Fibroblast of pulmonary artery (primary cell): ENCODE measurements around the gene MATN3.

Experiments used
- DNase-seq: peaks from one replicate; pipeline ENCODE4 v3.0.0-alpha.2; 2010; ENCODE audit warnings: low read depth
- H3K4me3 ChIP-seq: replicated peaks from 2 replicates; pipeline ENCODE4 v1.5.1; 2011; ENCODE audit warnings: low read depth, mild to moderate bottlenecking, control low read depth, low read length, moderate library complexity
- CTCF ChIP-seq: IDR thresholded peaks from 2 replicates; pipeline ENCODE4 v1.5.1; 2011; ENCODE audit warnings: mild to moderate bottlenecking, control low read depth, low read length, inconsistent platforms; ENCODE audit errors: missing control alignments

The MATN3 gene

GRCh38 chr2:20027260-20027677, 14.8 kb upstream of the MATN3 start:
- DNase-seq = no peak
- TF ChIP-seq CTCF = no peak
- H3K4me3 ChIP-seq = no peak overlapping the region

- no peak for TF ChIP-seq CTCF
- DNase-seq = peak; percentile 8
- H3K4me3 ChIP-seq = no peak overlapping the region
These were observed 12.8 kb upstream of the MATN3 start for GRCh38 chr2:20025065-20025786.

GRCh38 chr2:20023688-20024087, 11.2 kb upstream of the MATN3 start:
- no peak for DNase-seq
- no peak for TF ChIP-seq CTCF
- H3K4me3 ChIP-seq = no peak overlapping the region

- no peak for TF ChIP-seq CTCF
- peak; percentile 6 for DNase-seq
- no peak overlapping the region for H3K4me3 ChIP-seq
These were observed 9.0 kb upstream of the MATN3 start for GRCh38 chr2:20021405-20022009.

- H3K4me3 ChIP-seq = no peak overlapping the region
- no peak for DNase-seq
- no peak for TF ChIP-seq CTCF
These were observed 7.3 kb upstream of the MATN3 start for GRCh38 chr2:20019747-20020146.

GRCh38 chr2:20018601-20019152, 6.2 kb upstream of the MATN3 start:
- TF ChIP-seq CTCF = no peak
- DNase-seq = no peak
- no peak overlapping the region for H3K4me3 ChIP-seq

- TF ChIP-seq CTCF = no peak
- no peak for DNase-seq
- H3K4me3 ChIP-seq = no peak overlapping the region
These were observed 3.9 kb upstream of the MATN3 start for GRCh38 chr2:20016346-20016745.
